ENCODE measurements around the gene KISS1R. TPM values are rescaled to one million over a fixed set of nuclear protein-coding genes. Genes with fewer than 3 reads are reported as not detected.

KISS1R gene
- total RNA-seq, 1 donor from 2014 or later, result not detected

- H3K36me3 ChIP-seq, result peaks cover 4% of the 10 kb centered on the region
- peaks cover 22% of the 10 kb centered on the region for H3K4me1 ChIP-seq
- H3K27me3 ChIP-seq (ENCODE audit: low read depth), result no peaks in the 10 kb centered on the region
- no peaks in the 10 kb centered on the region for H3K9me3 ChIP-seq (replicated peaks)
- no peak overlapping the region for H3K27ac ChIP-seq (replicated peaks)
- DNase-seq, result no peak
- TF ChIP-seq CTCF (IDR thresholded peaks at IDR 0.05; ENCODE audit: borderline replicate concordance), result no peak
- no peak overlapping the region for H3K4me3 ChIP-seq
- intact Hi-C loops (cut with micrococcal nuclease), result no loop called here
These were observed 26.5 kb downstream of the KISS1R start for GRCh38 chr19:943551-944170.

- no peak overlapping the region for H3K27ac ChIP-seq (replicated peaks)
- DNase-seq, result no peak
- intact Hi-C loops (cut with micrococcal nuclease), result no loop called here
- peaks cover 4% of the 10 kb centered on the region for H3K36me3 ChIP-seq
- TF ChIP-seq CTCF (IDR thresholded peaks at IDR 0.05; ENCODE audit: borderline replicate concordance), result no peak
- H3K4me1 ChIP-seq, result peaks cover 22% of the 10 kb centered on the region
- no peaks in the 10 kb centered on the region for H3K9me3 ChIP-seq (replicated peaks)
- H3K27me3 ChIP-seq (ENCODE audit: low read depth), result no peaks in the 10 kb centered on the region
- no peak overlapping the region for H3K4me3 ChIP-seq
These were observed 27.0 kb downstream of the KISS1R start for GRCh38 chr19:944171-944567.

GRCh38 chr19:944663-945241 lies 27.6 kb downstream of the KISS1R start:
- Histone ChIP-seq H3K27me3 (ENCODE audit: low read depth) (no peaks in the 10 kb centered on the region), H3K4me3 (no peak overlapping the region), H3K9me3 (replicated peaks) (no peaks in the 10 kb centered on the region), H3K27ac (replicated peaks) (no peak overlapping the region), H3K36me3 (peaks cover 4% of the 10 kb centered on the region), H3K4me1 (peaks cover 22% of the 10 kb centered on the region)
- intact Hi-C loops (cut with micrococcal nuclease), result no loop called here
- no peak for DNase-seq
- TF ChIP-seq CTCF (IDR thresholded peaks at IDR 0.05; ENCODE audit: borderline replicate concordance), result no peak

- Histone ChIP-seq H3K27ac (replicated peaks) (no peak overlapping the region), H3K27me3 (ENCODE audit: low read depth) (no peaks in the 10 kb centered on the region), H3K36me3 (peaks cover 4% of the 10 kb centered on the region), H3K4me1 (peaks cover 15% of the 10 kb centered on the region), H3K4me3 (no peak overlapping the region), H3K9me3 (replicated peaks) (no peaks in the 10 kb centered on the region)
- intact Hi-C loops (cut with micrococcal nuclease), result no loop called here
- no peak for TF ChIP-seq CTCF (IDR thresholded peaks at IDR 0.05; ENCODE audit: borderline replicate concordance)
- DNase-seq, result no peak
These were observed 28.5 kb downstream of the KISS1R start for GRCh38 chr19:945401-946252.

- H3K27me3 ChIP-seq (ENCODE audit: low read depth), result no peaks in the 10 kb centered on the region
- peak overlapping the region; percentile 22 for H3K27ac ChIP-seq (replicated peaks)
These were observed 30.1 kb downstream of the KISS1R start for GRCh38 chr19:947090-947706.

More at GRCh38 chr19:947090-947706, 30.1 kb downstream of the KISS1R start:
- H3K9me3 ChIP-seq (replicated peaks), result no peaks in the 10 kb centered on the region
- no peak for DNase-seq
- peaks cover 1% of the 10 kb centered on the region for H3K4me1 ChIP-seq
- H3K4me3 ChIP-seq, result no peak overlapping the region
- intact Hi-C loops (cut with micrococcal nuclease), result no loop called here
- H3K36me3 ChIP-seq, result peaks cover 4% of the 10 kb centered on the region
- no peak for TF ChIP-seq CTCF (IDR thresholded peaks at IDR 0.05; ENCODE audit: borderline replicate concordance)

Data from left ventricle myocardium inferior (tissue), 1 donor.